ENCODE data around the gene YEATS2.

Gene YEATS2

GRCh38 chr3:183815563-183815940 is 118.0 kb downstream of the YEATS2 start:
- no peak for DNase-seq

- no peak for DNase-seq
Measured at GRCh38 chr3:183815951-183816475, 118.4 kb downstream of the YEATS2 start.

- no peak for DNase-seq
Measured at GRCh38 chr3:183816681-183817510, 119.3 kb downstream of the YEATS2 start.

DNA sequence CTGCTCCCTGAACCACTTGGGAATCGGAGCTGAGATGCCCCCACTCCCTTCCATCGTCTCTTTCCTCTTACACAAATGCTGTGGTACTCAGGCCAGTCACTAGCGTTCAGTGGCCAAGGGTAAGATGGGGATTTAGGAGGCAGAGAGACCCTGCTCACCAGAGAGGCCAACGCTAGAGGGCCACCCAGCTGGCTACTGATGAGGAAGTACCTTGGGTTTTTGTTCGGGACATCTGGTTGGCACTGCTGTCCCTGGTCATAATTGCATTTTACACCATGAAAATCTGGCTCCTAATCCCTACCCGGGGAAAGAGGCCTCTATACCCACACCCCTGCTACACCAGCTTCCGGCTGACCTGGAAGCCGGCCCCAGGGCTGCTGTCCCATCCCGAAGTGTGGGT is 120.0 kb downstream of the YEATS2 start:
- no peak for DNase-seq

- no peak for DNase-seq
Measured at GRCh38 chr3:183818041-183818620, 120.5 kb downstream of the YEATS2 start.

DNA sequence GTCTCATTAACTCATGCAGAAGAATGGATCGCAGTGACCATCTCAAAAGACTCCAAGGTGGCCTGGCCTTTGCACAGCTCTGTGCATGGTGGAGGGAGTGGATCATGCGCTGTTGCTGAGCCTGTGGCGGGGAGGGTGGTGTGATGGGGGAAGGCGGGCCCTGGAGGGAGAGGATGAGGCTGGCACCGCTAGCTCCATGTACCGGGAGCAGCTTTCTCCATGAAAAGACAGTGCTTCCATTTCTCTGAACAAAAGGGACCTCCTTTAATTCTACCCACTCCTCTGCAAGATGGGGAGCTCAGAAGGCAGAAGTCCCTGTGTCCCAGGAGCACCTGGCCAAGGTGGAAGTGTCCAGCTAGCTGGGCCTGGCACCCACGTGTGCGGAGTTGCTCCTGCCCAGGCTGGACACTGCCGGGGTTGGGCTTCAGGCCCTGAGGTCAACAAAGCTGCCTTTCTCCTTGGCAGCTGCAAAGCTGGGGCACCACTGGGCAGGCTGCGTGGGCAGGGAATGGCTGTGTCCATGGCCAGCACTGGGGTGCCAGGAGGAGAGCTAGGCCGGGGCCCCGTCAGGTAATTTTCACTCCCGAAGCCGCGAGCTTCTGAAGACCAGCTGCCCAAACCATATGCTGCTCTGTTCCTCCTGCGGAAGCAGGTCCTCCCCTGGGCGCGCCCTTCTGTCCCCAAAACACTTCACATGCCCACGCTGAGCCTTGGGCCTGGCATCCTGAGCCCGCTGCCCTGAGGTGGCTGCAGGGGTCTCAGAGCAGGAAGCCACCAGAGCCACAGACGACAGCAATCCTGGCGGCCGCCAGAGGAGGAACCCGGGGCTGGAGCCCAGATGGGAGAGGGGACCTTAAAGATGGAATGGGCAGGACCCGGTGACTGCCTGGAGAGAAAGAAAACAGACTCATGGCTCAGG is 121.4 kb downstream of the YEATS2 start:
- DNase-seq: no peak

DNA sequence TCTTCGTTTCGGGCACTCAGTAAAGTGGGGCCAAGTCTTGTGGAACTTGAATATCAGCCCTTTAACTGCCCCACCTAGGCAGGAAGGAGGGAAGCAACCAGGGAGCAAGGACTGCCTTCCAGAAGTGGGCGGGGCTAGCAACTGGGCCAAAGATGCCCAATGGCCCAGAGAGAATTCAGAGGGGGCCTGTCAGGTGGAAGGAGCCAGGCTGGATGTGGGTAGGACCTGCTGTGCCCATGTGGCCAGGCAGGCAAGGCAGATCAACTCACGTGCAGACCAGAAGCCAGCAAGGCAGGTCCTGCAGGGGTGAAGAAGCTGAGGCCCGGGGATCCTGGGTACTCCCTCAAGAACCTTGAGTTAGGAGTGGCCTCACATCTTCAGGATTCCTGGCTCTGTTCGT is 122.2 kb downstream of the YEATS2 start:
- no peak for DNase-seq

DNA sequence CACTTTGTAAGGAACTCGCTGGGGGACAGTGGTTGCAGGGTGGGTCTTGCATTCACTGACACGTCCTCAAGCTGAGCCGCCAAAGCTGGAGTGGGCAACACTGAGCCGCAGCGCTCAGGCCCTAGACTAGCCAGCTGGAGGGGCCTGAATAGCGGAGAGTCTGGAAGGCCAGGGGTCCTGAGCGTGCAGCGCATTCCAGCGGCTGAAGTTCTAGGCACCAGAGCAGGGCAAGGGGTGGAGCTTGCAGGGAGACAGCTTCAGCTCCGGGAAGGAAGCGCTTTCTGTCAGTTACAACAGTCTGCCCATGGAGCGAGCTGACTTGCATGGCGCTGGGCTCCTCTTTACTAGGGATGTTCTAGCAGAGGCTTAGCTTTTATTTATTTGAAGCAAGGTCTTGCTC is 125.0 kb downstream of the YEATS2 start:
- DNase-seq: no peak

DNA sequence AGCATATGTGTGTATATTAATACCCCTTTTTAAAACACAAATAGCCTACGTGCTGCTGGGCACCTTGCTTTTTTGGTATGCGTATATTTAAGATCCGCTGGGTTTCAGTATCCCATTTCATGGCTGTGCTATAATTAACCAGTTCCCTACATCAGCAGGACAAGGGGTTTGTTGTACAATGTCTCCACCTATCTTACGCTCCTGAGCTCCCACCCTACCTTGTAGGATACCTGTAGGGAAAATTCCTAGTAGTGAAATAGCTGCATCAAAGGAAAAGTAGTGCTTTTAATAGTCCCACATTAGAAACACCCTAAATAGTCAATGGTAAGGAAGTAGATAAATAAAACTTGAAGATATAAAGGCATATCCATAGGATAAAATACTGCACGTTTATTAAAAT is 126.4 kb downstream of the YEATS2 start:
- DNase-seq: no peak

DNA sequence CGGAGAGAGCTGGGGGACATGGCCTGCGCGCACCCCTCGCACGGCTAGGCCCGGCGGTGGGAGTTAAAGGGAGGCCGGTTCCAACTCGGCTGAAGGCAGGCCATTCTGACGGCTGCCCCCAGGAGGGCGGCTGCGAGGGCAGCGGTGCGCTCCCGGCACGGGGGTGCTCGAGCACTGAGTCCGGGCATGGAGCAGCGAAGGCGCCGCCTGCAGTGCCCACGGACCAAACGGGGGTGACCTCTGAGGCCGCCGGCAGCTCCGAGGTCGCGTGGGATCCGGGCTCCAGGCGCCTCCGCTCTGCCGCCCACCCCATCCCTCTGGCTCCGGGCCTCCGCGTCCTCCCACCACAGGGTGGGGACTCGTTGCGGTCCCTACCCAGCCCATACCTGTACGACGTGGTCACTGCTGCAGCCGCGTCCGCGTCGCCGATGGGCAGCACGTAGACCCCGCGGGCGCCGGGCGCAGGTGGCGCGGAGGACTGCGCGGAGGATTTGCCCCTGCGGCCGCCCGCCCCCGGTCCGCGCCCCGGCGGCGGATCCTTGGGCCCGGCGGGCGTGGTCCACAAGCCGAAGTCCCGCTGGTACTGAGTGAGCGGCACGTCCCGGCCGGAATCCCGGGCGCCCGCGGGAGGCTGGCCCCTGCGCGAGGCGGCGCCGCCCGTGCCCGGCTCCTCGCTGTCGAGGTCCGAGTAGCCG is 127.3 kb downstream of the YEATS2 start:
- DNase-seq: peak; percentile 31

DNA sequence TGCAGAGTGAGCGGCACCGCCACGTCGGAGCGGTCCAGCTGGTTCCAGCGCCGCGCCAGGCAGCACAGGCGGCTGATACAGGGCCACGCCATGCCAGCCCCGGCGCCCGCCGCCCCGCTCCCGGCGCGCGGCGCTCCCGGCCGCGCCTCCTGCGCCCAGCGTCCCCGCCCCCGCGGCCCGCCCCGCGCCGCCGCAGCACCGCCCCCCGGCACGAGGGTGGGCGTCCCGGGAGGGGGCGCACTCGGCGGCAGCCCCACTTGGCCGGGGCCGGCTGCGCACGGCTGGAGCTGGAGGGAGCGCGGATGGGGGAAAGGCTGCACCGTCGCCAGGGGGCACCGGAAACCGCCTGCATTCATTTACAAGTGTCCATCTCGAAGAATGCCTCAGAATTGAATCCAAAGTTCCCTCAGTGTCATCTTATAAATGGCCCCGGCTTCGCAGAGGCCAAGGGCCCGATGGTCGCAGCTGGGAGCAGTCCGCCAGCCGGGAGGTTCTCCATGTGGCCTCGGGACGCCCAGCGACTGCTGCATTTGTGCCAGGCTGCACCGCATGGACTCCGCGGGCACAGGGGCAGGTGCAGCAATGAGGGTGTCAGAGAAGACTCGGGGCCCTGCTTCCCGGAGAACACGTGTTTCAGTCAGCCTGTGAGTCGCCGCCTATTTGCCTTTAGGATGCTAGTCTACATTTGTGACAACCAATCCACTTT is 128.0 kb downstream of the YEATS2 start, which contains the start of gene MAP6D1:
MAP6D1 (minus strand) TSS at position 122 of the 706 bp plus-strand sequence; CDS start at position 92, 30 bp downstream.
- peak; percentile 49 for DNase-seq

DNA sequence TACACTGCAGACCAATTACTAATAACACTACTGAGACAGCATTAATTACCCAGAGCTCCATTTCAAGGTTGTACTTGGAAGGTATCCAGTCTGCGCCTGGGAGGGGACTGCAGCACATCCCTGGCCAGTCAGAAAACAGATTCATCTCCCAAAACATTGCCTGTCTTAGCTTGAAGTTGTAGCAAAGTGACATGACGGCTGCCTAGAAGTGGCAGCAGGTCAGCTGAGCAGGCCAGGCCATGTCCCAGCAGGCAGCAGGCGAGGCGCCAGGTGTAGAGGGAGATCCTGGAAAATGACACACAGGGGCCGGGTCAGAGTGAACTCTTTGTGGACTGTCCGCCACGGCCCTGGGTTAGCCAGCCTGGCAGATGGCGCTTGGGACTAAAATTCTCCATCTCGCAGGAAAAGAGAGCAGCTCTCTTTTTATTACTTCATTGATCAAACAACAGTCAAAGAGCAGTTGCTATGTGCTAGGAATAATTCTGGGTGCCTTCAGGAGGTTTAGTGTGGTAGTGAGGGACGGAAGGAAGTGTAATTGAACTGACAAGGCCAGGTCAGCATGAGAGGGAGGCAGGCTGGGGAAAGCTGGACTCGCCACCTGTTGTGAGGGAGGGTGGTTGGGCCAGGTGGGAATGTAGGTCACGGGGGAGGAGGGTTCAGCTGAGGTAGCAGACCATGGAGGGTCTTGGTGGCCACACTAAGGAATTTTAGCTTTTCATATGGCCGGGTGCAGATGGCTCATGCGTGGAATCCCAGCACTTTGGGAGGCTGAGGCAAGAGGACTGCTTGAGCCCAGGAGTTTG is 129.1 kb downstream of the YEATS2 start:
- DNase-seq: no peak

- no peak for DNase-seq
Measured at GRCh38 chr3:183827809-183828537, 130.4 kb downstream of the YEATS2 start.

DNA sequence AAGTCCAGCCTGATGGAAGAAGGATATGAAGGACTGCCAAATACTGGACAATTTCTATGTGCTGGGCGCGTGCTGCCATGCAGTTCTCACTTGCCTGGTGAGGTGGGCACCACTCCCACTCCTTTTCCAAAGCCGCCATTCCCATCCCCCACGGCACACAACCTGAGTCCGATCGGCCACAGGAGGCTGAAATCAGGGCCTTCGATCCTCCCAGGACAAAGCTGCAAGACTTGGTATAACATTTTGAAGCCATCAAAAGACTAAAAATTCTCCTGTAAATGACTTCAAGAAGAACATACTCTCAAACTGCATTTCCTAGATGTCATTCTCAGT is 130.9 kb downstream of the YEATS2 start:
- DNase-seq: no peak

- no peak for DNase-seq
Measured at GRCh38 chr3:183829466-183829865, 131.9 kb downstream of the YEATS2 start.

DNA sequence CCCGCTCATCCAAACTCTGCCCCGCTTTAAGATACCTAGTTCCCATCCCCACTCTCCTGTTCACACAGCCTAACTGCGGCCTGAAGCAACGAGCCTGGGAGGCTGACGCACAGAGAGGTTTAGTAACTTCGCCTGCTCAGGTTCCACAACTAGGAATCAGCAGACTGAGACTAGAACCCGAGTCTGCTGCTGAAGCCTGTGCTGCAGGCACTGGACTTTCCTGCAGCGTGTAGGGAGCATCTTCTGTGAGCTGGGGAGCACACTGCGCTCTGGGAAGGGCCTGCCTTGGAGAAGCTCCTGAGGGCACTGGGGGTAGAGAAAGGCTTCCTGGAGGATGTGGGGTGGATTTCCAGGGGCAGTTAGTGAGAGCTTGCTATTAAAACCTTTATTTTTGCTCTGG is 132.6 kb downstream of the YEATS2 start:
- no peak for DNase-seq

- DNase-seq: no peak
Measured at GRCh38 chr3:183833516-183833915, 135.9 kb downstream of the YEATS2 start.

GRCh38 chr3:183837390-183837789 is 139.8 kb downstream of the YEATS2 start:
- no peak for DNase-seq

- DNase-seq: no peak
Measured at GRCh38 chr3:183837894-183838293, 140.3 kb downstream of the YEATS2 start.

DNA sequence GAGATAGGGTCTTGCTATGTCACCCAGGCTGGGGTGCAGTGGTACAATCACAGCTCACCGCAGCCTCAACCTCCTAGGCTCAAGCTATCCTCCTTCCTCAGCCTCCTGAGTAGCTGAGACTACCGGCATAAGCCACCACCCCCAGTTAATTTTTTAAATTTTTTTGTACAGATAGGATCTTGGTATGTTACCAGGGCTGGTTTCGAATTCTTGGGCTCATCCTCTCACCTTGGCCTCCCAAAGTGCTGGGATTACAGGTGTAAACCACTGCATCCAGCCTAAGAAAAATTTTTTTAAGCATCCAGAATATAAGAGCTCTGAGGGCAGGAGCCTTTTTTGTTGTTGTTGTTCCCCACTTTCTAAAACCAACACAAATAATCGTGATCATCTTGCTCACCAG is 142.2 kb downstream of the YEATS2 start:
- DNase-seq: no peak
